IPS-20b (cell line): ENCODE measurements around the gene GRIK3.
"Not testable (repeated sequence)": the region's sequence is repeated elsewhere in the genome, so short reads cannot be mapped to it uniquely, and the experiment has no call there.

ENCODE experiments used
- H3K27ac ChIP-seq: one replicate; pipeline ENCODE4 v1.5.1; 2013; ENCODE audit warnings: low read length
- H3K27me3 ChIP-seq: 2 replicates; pipeline ENCODE4 v1.6.1; 2013; ENCODE audit warnings: mild to moderate bottlenecking, low read length, inconsistent platforms; ENCODE audit not compliant: insufficient read depth
- H3K36me3 ChIP-seq: 2 replicates; pipeline ENCODE4 v1.6.1; 2013; ENCODE audit warnings: low read depth, mild to moderate bottlenecking, inconsistent platforms, low read length, moderate library complexity; ENCODE audit not compliant: insufficient read depth
- H3K4me1 ChIP-seq: 2 replicates; pipeline ENCODE4 v1.6.1; 2013; ENCODE audit warnings: mild to moderate bottlenecking, control low read depth, inconsistent platforms, low read length, moderate library complexity; ENCODE audit not compliant: insufficient read depth
- H3K4me3 ChIP-seq: 2 replicates; pipeline ENCODE4 v1.5.1; 2013; ENCODE audit warnings: mild to moderate bottlenecking, low read length, inconsistent platforms
- H3K9ac ChIP-seq: 2 replicates; pipeline ENCODE4 v1.6.1; 2013; ENCODE audit warnings: low read depth, mild to moderate bottlenecking, inconsistent platforms, low read length, moderate library complexity
- H3K9me3 ChIP-seq: 2 replicates; pipeline ENCODE4 v1.6.1; 2013; ENCODE audit warnings: mild to moderate bottlenecking, low read depth, low read length, inconsistent platforms; ENCODE audit not compliant: insufficient read depth

Gene GRIK3

GRCh38 chr1:37034121-37035013, at the start of gene GRIK3:
Gene GRIK3, minus strand, starts transcription at chr1:37034515. Its CDS starts 407 bp downstream, at chr1:37034108.
- H3K27me3 ChIP-seq = peaks cover 97% of the 10 kb centered on the region
- no peaks in the 10 kb centered on the region for H3K9me3 ChIP-seq
- H3K36me3 ChIP-seq = no peaks in the 10 kb centered on the region
- H3K4me1 ChIP-seq = peaks cover 40% of the 10 kb centered on the region; the same call in 1 of the 2 replicates
- peak within 1 kb of the TSS; percentile 64 for H3K4me3 ChIP-seq
- H3K27ac ChIP-seq = no peak within 1 kb of the TSS
- H3K9ac ChIP-seq = no peak within 1 kb of the TSS

- Histone ChIP-seq H3K4me3 (no peak overlapping the region), H3K9me3 (no peaks in the 10 kb centered on the region; the same call in 1 of the 2 replicates), H3K9ac (no peak overlapping the region), H3K27me3 (no peaks in the 10 kb centered on the region; the same call in 1 of the 2 replicates), H3K27ac (no peak overlapping the region), H3K36me3 (no peaks in the 10 kb centered on the region), H3K4me1 (no peaks in the 10 kb centered on the region)
Observed at GRCh38 chr1:37084013-37084412, 49.7 kb upstream of the GRIK3 start.

GRCh38 chr1:37083603-37084002, 49.3 kb upstream of the GRIK3 start:
- Histone ChIP-seq H3K27me3 (no peaks in the 10 kb centered on the region; the same call in 1 of the 2 replicates), H3K4me3 (no peak overlapping the region), H3K9ac (no peak overlapping the region), H3K36me3 (no peaks in the 10 kb centered on the region), H3K4me1 (no peaks in the 10 kb centered on the region), H3K9me3 (no peaks in the 10 kb centered on the region; the same call in 1 of the 2 replicates), H3K27ac (no peak overlapping the region)

GRCh38 chr1:37080296-37080986, 46.1 kb upstream of the GRIK3 start:
- H3K27ac ChIP-seq, H3K9me3 ChIP-seq, H3K9ac ChIP-seq, H3K36me3 ChIP-seq, H3K4me3 ChIP-seq, H3K4me1 ChIP-seq, H3K27me3 ChIP-seq: not testable (repeated sequence)

- Histone ChIP-seq H3K4me1 (no peaks in the 10 kb centered on the region; the same call in 1 of the 2 replicates), H3K4me3 (no peak overlapping the region), H3K27me3 (no peaks in the 10 kb centered on the region), H3K27ac (no peak overlapping the region), H3K9ac (no peak overlapping the region), H3K9me3 (no peaks in the 10 kb centered on the region; the same call in 1 of the 2 replicates), H3K36me3 (no peaks in the 10 kb centered on the region)
Observed at GRCh38 chr1:37078866-37079265, 44.6 kb upstream of the GRIK3 start.

DNA sequence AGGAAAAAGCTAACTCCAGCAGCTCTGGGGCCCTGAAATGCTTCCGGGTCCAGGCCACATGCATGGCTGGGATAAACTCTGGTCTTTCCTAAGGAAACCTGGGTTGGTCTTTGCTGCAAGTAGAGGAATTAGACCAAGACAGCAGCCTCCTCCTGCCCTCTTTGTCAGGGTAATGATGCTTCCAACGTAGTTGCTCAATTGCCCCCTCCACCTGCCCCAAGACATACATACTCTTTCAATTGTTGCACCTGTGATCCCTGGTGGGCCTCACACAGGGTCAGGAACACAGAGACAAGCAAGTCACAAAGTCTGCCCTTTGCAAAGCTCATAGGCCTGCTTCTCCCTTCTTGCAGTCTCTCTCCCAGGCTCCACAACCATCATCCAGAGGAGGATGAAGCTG, 41.9 kb upstream of the GRIK3 start:
- no peaks in the 10 kb centered on the region for H3K36me3 ChIP-seq
- no peak overlapping the region for H3K9ac ChIP-seq
- H3K27me3 ChIP-seq = no peaks in the 10 kb centered on the region
- no peaks in the 10 kb centered on the region; the same call in 1 of the 2 replicates for H3K9me3 ChIP-seq
- no peaks in the 10 kb centered on the region; the same call in 1 of the 2 replicates for H3K4me1 ChIP-seq
- H3K4me3 ChIP-seq = no peak overlapping the region
- H3K27ac ChIP-seq = no peak overlapping the region

DNA sequence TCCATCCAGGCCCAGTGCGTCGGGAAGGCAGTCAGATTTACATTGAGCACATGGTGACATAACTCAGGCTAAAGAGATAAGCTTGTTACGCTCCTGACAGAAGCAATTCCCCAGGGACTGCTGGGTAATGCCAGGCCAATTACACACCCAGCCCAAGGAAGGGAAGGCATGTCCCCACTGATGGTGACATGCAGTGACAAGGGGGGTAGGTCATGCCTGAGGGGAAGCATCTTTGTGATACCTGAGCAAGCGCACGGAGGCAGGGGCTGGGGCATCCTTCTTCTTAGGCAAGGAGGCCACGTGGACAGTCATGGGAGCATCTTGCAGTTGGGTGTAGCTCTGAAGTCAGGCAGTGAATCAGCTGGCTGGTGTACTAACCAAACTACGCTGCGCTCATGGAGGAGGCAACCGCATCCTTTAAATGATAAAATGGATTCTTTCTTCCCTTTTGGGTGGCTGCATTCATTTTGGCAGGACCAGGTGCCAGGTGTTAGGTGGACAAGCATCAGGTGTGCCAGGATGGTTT, 39.6 kb upstream of the GRIK3 start:
- Histone ChIP-seq H3K9me3 (no peaks in the 10 kb centered on the region), H3K9ac (no peak overlapping the region), H3K27me3 (no peaks in the 10 kb centered on the region; the same call in 1 of the 2 replicates), H3K36me3 (no peaks in the 10 kb centered on the region), H3K4me1 (no peaks in the 10 kb centered on the region; the same call in 1 of the 2 replicates), H3K27ac (no peak overlapping the region), H3K4me3 (no peak overlapping the region)

DNA sequence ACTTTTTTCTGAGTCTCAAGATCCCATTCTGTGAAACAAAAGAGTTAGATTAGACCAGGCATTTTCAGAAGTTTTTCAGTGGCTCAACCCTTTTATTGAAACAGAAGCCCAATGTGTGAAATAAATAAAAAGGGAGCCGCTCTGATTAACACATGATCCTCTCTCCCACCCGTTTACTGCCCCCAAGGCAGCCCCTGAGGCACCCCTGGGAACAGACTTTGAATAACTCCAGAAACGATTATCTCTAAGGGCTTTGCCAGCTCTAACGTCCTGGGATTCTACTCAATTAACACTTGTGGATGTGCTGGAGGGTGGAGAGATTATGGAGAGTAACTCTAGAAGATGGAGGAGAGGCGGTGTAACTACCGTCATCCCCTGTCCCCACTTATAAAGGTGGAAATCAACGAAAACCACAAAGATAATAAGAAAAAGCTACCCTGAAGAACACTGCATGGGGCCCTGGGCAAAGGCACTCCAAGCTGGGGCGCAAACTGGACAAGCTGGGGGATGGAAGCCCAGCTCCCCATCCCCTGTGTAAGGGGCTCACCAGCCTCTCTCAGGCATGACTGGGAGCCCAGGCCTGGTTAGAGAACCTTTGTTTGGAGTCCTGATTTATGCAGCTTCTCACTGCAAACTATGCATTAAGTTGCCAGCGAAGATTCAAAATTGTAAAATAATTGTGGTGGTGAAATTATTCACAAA, 39.0 kb upstream of the GRIK3 start:
- no peak overlapping the region for H3K9ac ChIP-seq
- no peak overlapping the region for H3K27ac ChIP-seq
- H3K4me1 ChIP-seq = no peaks in the 10 kb centered on the region; the same call in 1 of the 2 replicates
- H3K9me3 ChIP-seq = no peaks in the 10 kb centered on the region
- peaks cover under 1% of the 10 kb centered on the region; the same call in 1 of the 2 replicates for H3K27me3 ChIP-seq
- no peaks in the 10 kb centered on the region for H3K36me3 ChIP-seq
- no peak overlapping the region for H3K4me3 ChIP-seq

DNA sequence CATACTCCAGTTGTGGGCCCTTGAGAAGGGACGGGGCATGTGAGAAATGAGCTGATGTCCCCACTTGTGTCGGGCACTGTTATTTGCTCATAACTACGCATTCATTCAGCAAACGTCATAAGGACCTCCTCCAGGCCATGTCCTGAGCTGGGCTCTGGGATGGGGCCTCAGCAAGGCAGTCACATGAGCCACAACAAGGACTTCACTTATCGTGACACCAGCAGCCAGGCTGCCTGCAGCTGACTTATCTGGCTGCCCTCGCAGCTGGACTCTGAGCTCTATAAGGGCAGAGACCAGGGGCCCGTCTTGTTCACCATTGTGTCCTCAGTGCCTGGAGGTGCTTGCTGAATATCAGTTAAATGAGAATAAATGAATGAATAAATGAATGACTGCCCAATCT, 37.5 kb upstream of the GRIK3 start:
- H3K9me3 ChIP-seq = no peaks in the 10 kb centered on the region
- peaks cover 3% of the 10 kb centered on the region; the same call in 1 of the 2 replicates for H3K27me3 ChIP-seq
- no peaks in the 10 kb centered on the region for H3K36me3 ChIP-seq
- H3K9ac ChIP-seq = no peak overlapping the region
- H3K27ac ChIP-seq = no peak overlapping the region
- H3K4me3 ChIP-seq = no peak overlapping the region
- no peaks in the 10 kb centered on the region; the same call in 1 of the 2 replicates for H3K4me1 ChIP-seq

DNA sequence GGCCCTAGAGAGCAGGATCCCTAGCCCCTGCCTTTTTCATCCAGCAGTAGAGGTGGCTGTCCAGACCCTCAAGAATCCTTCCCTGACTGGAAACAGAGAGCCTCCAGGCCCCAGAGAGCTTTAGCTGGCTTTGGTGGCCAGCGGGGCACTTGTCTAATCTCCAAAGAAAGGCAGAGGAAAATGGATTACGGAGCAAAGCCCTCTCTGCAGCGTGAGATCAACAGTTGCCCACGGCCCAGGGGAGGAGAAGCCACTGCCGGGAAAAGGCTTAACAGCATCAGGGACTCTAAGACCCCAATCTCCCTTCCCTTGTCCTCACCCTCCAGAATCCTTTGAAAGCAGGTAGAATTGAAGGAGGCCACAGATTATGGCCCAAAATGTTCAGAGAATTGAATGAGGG, 35.8 kb upstream of the GRIK3 start:
- Histone ChIP-seq H3K4me1 (no peaks in the 10 kb centered on the region), H3K27me3 (peaks cover 3% of the 10 kb centered on the region; the same call in 1 of the 2 replicates), H3K9me3 (no peaks in the 10 kb centered on the region), H3K9ac (no peak overlapping the region), H3K27ac (no peak overlapping the region), H3K36me3 (no peaks in the 10 kb centered on the region), H3K4me3 (no peak overlapping the region)

- Histone ChIP-seq H3K4me3 (no peak overlapping the region), H3K4me1 (no peaks in the 10 kb centered on the region), H3K9ac (no peak overlapping the region), H3K36me3 (no peaks in the 10 kb centered on the region), H3K9me3 (no peaks in the 10 kb centered on the region), H3K27me3 (peaks cover 3% of the 10 kb centered on the region; the same call in 1 of the 2 replicates), H3K27ac (no peak overlapping the region)
Observed at GRCh38 chr1:37069406-37069805, 35.1 kb upstream of the GRIK3 start.
